HG03442 (cell line): ENCODE measurements around the gene BCL2L2.
"Not testable (repeated sequence)": the region's sequence is repeated elsewhere in the genome, so short reads cannot be mapped to it uniquely, and the experiment has no call there.

ENCODE experiments used
- ATAC-seq: cut with Tn5 transposase; IDR thresholded peaks from one replicate; pipeline ENCODE4 v1.9.1; 2021; ENCODE audit warnings: mild to moderate bottlenecking, moderate library complexity; ENCODE audit not compliant: unreplicated experiment

The BCL2L2 gene

GRCh38 chr14:23306412-23307145 lies at the start of gene BCL2L2:
Gene BCL2L2 (plus strand): TSS chr14:23306833. CDS start chr14:23307768, 935 bp downstream.
- no peak for ATAC-seq

GRCh38 chr14:23258256-23258655 lies 48.4 kb upstream of the BCL2L2 start:
- ATAC-seq, result no peak

GRCh38 chr14:23259426-23259825 lies 47.2 kb upstream of the BCL2L2 start:
- ATAC-seq, result no peak

- ATAC-seq, result not testable (repeated sequence)
Measured at GRCh38 chr14:23260849-23261248, 45.8 kb upstream of the BCL2L2 start.

GRCh38 chr14:23269193-23269592 lies 37.4 kb upstream of the BCL2L2 start:
- ATAC-seq, result no peak

GRCh38 chr14:23275412-23275811 lies 31.2 kb upstream of the BCL2L2 start:
- ATAC-seq, result no peak

GRCh38 chr14:23277189-23277588 lies 29.4 kb upstream of the BCL2L2 start:
- no peak for ATAC-seq

GRCh38 chr14:23277928-23278327 lies 28.7 kb upstream of the BCL2L2 start:
- ATAC-seq, result not testable (repeated sequence)

GRCh38 chr14:23281247-23281646 lies 25.4 kb upstream of the BCL2L2 start:
- ATAC-seq, result no peak

- no peak for ATAC-seq
Measured at GRCh38 chr14:23284654-23285529, 21.7 kb upstream of the BCL2L2 start.

- ATAC-seq, result peak; percentile 18
Measured at GRCh38 chr14:23285530-23286019, 21.1 kb upstream of the BCL2L2 start.

- peak; percentile 97 for ATAC-seq
Measured at GRCh38 chr14:23286020-23286901, 20.4 kb upstream of the BCL2L2 start, which contains the start of gene HOMEZ. Gene HOMEZ (minus strand): TSS chr14:23286132. CDS start chr14:23285952, 180 bp downstream.

GRCh38 chr14:23286902-23287479 lies 19.6 kb upstream of the BCL2L2 start:
- ATAC-seq, result no peak

GRCh38 chr14:23294734-23295561 lies 11.7 kb upstream of the BCL2L2 start:
- peak; percentile 49 for ATAC-seq

- no peak for ATAC-seq
Measured at GRCh38 chr14:23296012-23296777, 10.4 kb upstream of the BCL2L2 start.

GRCh38 chr14:23297096-23297495 lies 9.5 kb upstream of the BCL2L2 start:
- ATAC-seq, result no peak

- ATAC-seq, result no peak
Measured at GRCh38 chr14:23297611-23298277, 8.9 kb upstream of the BCL2L2 start.
